ENCODE results near the gene SLC51B.
"Not testable (repeated sequence)": the region's sequence is repeated elsewhere in the genome, so short reads cannot be mapped to it uniquely, and the experiment has no call there.

Gene SLC51B

DNA sequence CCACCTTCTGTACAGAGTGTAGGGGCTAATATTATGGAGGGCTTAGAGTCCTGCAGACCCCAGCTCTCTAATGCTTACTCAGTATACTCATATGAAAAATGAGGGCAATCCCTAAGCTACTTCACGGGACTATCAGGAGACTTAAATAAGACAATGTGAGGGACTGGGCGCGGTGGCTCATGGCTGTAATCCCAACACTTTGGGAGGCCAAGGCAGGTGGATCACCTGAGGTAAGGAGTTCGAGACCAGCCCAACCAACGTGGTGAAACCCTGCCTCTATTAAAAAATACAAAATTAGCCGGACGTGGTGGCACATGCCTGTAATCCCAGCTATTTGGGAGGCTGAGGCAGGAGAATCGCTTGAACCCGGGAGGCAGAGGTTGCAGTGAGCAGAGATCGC, 54.6 kb downstream of the SLC51B start:
- DNase-seq (ENCODE audit: low read depth): not testable (repeated sequence)

DNA sequence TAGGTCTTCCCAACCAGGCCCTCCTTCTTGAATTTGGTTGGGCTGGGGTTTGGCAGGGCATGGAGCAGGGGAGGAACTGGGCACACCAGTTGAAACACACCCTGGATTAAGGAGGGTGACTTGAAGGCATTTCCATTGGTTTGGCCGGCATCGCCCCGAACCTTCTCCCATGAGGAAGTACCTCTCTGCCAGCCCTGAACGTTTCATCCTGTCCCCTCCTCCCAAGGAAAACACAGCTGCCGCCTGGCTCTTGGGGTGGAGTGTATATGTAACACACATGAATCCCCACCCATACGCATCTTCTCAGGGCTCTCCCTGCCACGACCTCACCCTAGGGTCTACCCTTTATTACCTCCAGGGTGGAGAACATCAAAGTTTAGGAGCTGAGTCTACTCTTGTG, 55.3 kb downstream of the SLC51B start:
- no peak for DNase-seq (ENCODE audit: low read depth)

DNA sequence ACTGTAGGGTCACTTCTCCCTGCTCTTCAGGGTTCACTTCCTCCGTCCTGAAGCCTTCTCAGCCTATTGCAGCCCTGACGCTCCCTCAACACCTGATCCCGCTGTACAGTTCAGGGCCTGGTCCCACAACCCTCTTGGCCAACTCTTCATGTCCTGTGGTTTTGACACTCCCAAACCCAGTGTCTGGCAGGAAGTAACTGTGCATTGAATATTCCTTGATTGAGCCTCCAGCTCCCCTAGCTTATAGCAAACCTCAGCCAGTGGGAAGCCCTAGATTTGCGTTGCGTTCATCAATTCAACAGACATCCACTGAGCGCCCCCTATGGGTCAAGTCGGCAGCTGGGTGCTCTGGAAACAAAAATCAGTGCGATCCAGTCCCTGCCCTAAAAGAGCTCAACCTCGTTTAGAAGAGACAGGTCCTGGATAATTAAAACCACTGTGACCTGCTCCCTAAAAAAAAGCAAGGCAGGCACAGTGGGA, 56.3 kb downstream of the SLC51B start:
- peak; percentile 69 for DNase-seq (ENCODE audit: low read depth)

DNA sequence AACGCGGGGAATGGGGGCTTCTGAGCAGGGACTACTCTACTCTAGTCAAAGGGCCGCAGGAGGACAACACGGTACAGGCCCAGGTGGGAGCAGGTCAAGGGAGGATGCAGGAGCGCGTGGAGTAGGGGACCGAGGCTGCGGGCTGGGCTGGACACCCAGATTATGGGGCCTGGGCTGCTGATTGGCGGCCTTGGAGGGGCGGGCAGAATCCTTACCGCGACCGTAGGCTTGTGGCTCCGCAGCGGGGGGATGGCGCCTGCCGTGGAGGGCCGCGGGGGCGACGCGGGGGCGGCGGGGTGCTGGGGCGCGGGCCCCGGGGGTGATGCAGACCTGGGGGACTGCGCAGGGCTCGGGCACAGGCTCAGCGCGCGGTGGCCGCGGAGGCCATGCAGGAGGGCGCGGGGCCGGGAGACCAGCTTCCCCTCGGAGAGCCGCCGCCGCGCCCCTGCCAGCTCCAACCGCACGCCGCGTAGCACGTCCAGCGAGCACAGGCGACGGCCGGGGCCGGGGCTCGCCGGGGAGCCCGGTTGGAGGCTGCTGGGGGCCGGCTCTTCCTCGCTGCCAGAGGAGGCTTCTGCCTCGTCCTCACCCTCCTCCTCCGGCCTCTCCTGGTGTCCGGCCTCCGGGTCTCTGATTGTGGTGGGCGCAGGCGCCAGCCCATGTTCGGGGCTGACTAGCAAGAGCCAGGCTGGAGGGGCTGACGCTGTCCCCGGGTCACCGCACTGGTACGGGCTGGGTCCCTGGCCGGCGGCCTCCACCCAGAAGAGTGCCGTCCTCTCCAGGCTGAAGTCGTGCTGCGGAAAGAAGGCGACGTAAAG, 56.9 kb downstream of the SLC51B start:
- DNase-seq (ENCODE audit: low read depth): no peak

DNA sequence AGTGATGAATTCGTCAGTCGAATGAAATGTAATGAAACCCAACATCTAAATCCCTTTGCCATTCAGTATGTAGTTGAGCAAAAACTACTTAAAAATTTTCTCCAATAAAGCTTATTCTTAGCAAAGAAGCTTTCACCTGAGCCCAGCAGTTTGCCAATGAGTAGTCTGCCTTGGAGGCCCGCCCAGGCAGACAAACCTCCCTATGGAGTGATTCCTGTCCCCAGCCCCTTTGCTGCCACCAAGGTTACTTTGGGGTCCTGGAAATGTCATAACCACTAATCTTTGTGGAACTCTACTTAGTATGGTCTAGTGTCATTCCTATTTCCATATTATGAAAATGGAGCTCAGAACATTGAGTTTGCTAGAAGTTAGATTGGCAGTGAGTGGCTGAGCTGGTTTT, 57.7 kb downstream of the SLC51B start:
- DNase-seq (ENCODE audit: low read depth): no peak

All from amniotic epithelial cell (primary cell).